ENCODE data around the gene TTR.

GRCh38 chr18:31591628-31592027, at the start of gene TTR:
- TF ChIP-seq CTCF (IDR thresholded peaks at IDR 0.05) (no peak), POLR2A (IDR thresholded peaks at IDR 0.05) (no peak)
